Lower lobe of right lung (tissue), 2 donors: ENCODE measurements around the gene SEMA6A. TPM values are rescaled to one million over a fixed set of nuclear protein-coding genes. Genes with fewer than 3 reads are reported as not detected.
A peak's percentile ranks its signal among the peaks of the same experiment; 100 is the strongest.

Experiments
- ATAC-seq, 2 donors: fragments of 200-7000 bp; cut with Tn5 transposase; one replicate each; pipeline ENCODE4 v1.9.1; 2020 to 2022; ENCODE audit warnings: mild to moderate bottlenecking in 2 of 2, moderate library complexity in 2 of 2
- DNase-seq: peaks from one replicate; pipeline ENCODE4 v3.0.0-alpha.2; 2020
- H3K27ac ChIP-seq: fragments of 200-600 bp; one replicate; pipeline ENCODE4 v1.8.0; 2022
- H3K27me3 ChIP-seq: fragments of 200-600 bp; one replicate; pipeline ENCODE4 v1.8.0; 2022; ENCODE audit warnings: low read depth
- H3K36me3 ChIP-seq: fragments of 200-600 bp; one replicate; pipeline ENCODE4 v1.8.0; 2022; ENCODE audit warnings: mild to moderate bottlenecking
- H3K4me1 ChIP-seq: fragments of 200-600 bp; one replicate; pipeline ENCODE4 v1.8.0; 2022
- H3K4me3 ChIP-seq: fragments of 200-600 bp; one replicate; pipeline ENCODE4 v1.8.0; 2022; ENCODE audit warnings: mild to moderate bottlenecking
- H3K9me3 ChIP-seq: fragments of 200-600 bp; one replicate; pipeline ENCODE4 v1.8.0; 2022
- intact Hi-C: fragments of 100-400 bp; cut with DNase I; formaldehyde crosslinking; loops from one replicate; pipeline ENCODE4 v1.11.0; 2022
- total RNA-seq: library from RNA; stranded (reverse); fragmentation: NEBNext Ultra II Directional; extraction: Animal tissue kit (Norgen Biotek cat#: 25700); gene quantifications from one replicate; pipeline ENCODE4 v1.2.1, GENCODE V29; 2021
- TF ChIP-seq, protein P1 (sequence below): fragments of 200-600 bp; IDR thresholded peaks from one replicate; pipeline ENCODE4 v1.8.0; 2022; ENCODE audit warnings: antibody characterized with exemption, mild to moderate bottlenecking
- donor health status: DM: no; HTN: yes; CAD: no; lungs with severe emphysema.

Gene SEMA6A
- total RNA-seq, 1 donor from 2014 or later, result 44.3 TPM

- ATAC-seq (peak; percentile 9 to 24), DNase-seq (no peak)
- intact Hi-C loops, result no loop called here
Observed at GRCh38 chr5:116411101-116411571, 163.5 kb downstream of the SEMA6A start.

DNA sequence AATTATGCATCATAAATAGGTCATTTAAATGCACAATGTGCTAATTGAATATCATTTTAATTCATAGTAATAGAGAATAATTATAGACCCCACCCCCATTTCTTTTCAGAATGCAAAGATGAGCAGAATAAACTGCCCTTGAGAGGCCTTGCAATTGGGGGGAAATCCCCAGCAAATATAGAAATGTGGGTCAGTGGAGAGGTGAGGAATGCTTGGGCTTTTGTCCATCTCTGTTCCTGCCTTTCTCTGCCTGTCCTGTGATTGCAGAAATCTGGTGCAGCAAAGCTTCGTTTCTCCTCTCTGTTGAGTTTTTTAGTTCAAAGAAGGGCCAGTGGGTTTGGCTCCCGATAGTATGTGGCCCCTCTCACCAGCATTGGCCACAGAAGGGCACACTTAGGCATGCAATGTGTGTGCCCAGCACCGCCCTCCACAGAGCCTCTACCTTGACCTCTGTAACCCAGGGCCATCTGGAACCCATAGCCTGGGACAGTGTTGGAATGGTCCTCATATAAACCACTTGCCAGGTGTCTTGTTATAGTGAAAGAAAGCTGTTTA lies 164.2 kb downstream of the SEMA6A start:
- Histone ChIP-seq H3K27me3 (no peaks in the 10 kb centered on the region), H3K4me3 (no peak overlapping the region), H3K27ac (no peak overlapping the region), H3K9me3 (no peaks in the 10 kb centered on the region), H3K36me3 (no peaks in the 10 kb centered on the region), H3K4me1 (peaks cover 12% of the 10 kb centered on the region)
- DNase-seq, result no peak
- TF ChIP-seq, protein P1, sequence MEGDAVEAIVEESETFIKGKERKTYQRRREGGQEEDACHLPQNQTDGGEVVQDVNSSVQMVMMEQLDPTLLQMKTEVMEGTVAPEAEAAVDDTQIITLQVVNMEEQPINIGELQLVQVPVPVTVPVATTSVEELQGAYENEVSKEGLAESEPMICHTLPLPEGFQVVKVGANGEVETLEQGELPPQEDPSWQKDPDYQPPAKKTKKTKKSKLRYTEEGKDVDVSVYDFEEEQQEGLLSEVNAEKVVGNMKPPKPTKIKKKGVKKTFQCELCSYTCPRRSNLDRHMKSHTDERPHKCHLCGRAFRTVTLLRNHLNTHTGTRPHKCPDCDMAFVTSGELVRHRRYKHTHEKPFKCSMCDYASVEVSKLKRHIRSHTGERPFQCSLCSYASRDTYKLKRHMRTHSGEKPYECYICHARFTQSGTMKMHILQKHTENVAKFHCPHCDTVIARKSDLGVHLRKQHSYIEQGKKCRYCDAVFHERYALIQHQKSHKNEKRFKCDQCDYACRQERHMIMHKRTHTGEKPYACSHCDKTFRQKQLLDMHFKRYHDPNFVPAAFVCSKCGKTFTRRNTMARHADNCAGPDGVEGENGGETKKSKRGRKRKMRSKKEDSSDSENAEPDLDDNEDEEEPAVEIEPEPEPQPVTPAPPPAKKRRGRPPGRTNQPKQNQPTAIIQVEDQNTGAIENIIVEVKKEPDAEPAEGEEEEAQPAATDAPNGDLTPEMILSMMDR, result no peak
- ATAC-seq, result no peak
- intact Hi-C loops, result no loop called here

More at GRCh38 chr5:116411101-116411571, 163.5 kb downstream of the SEMA6A start:
- no peaks in the 10 kb centered on the region for H3K36me3 ChIP-seq
- no peak overlapping the region for H3K27ac ChIP-seq
- TF ChIP-seq, protein P1, result no peak
- peaks cover 12% of the 10 kb centered on the region for H3K4me1 ChIP-seq
- no peaks in the 10 kb centered on the region for H3K9me3 ChIP-seq
- no peak overlapping the region for H3K4me3 ChIP-seq
- no peaks in the 10 kb centered on the region for H3K27me3 ChIP-seq

DNA sequence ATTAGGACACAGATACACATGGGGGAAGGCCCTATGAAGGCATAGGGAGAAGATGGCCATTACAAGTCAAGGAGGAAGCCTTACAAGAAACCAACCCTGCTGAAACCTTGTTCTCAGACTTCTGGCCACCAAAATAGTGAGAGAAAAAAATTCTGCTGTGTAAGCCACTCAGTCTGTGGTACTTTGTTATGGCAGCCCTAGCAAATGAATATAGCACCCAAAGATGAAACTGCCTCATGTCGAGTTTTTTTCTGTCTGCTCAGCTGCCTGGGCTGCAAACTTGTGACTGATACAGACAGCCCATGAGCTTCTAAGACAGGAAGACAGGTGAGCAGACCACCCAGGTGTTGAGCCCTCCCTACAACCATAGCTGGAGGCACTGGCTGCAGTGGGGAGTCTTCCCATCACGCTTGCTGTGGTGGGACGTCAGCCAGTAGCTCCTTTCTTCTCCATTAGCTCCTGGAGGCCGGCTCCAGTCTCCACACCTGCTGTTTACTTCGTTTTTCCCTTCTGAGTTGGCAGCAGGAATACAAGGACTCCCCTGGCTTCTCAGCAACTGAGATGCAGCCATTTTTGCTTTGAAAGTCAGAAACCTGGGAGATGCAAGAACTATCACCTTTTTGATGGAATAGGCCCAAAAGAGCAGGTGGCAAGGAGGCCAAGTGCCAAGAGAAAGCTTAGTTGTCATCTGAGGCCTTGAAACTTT lies 164.9 kb downstream of the SEMA6A start:
- TF ChIP-seq, protein P1, result no peak
- H3K4me3 ChIP-seq, result no peak overlapping the region
- no peak for ATAC-seq

GRCh38 chr5:116406306-116407041 lies 168.1 kb downstream of the SEMA6A start:
- no peak for ATAC-seq
- Histone ChIP-seq H3K27me3 (no peaks in the 10 kb centered on the region), H3K9me3 (no peaks in the 10 kb centered on the region), H3K27ac (no peak overlapping the region), H3K4me3 (no peak overlapping the region), H3K36me3 (no peaks in the 10 kb centered on the region), H3K4me1 (peaks cover 12% of the 10 kb centered on the region)
- intact Hi-C loops, result no loop called here
- DNase-seq, result no peak
- TF ChIP-seq, protein P1, result no peak

More for the DNA sequence above, 164.9 kb downstream of the SEMA6A start:
- no peak overlapping the region for H3K27ac ChIP-seq
- DNase-seq, result no peak
- intact Hi-C loops, result no loop called here
- H3K27me3 ChIP-seq, result no peaks in the 10 kb centered on the region
- no peaks in the 10 kb centered on the region for H3K9me3 ChIP-seq
- H3K36me3 ChIP-seq, result no peaks in the 10 kb centered on the region
- H3K4me1 ChIP-seq, result peaks cover 12% of the 10 kb centered on the region

DNA sequence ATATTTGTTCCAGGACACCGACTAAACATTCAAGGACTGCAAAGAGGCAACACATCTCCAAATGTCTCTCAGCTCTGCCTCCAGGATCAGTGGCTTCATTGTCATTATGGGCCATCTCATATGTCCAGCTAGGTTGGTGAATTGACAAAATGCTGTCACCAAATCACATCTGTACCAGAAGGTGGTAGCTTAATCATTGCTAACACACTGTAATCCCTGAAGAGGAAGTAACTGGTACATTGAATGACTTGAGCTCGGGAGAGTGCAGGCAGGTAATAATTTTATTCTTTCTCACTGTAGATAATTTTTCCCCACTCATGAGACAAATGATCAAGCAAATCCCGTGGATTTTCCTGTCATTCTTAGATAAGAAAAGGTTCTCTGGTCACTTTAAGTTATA lies 169.8 kb downstream of the SEMA6A start:
- intact Hi-C loops, result no loop called here
- Histone ChIP-seq H3K4me1 (no peaks in the 10 kb centered on the region), H3K4me3 (no peak overlapping the region), H3K9me3 (no peaks in the 10 kb centered on the region), H3K27me3 (no peaks in the 10 kb centered on the region), H3K36me3 (no peaks in the 10 kb centered on the region), H3K27ac (no peak overlapping the region)
- ATAC-seq (no peak), DNase-seq (no peak)
- TF ChIP-seq, protein P1, result no peak
